HT1080 (cell line): ENCODE measurements around the gene RPA1. TPM values are rescaled to one million over a fixed set of nuclear protein-coding genes. Genes with fewer than 3 reads are reported as not detected.

Source experiments
- DNase-seq: peaks from one replicate; pipeline ENCODE4 v3.0.0-alpha.2; 2015; ENCODE audit warnings: low read depth
- total RNA-seq: library from RNA; depleted of rRNA; stranded (reverse); fragments of >200 nt; shearing (Covaris generic); gene quantifications from 2 replicates; pipeline ENCODE4 v1.2.3, GENCODE V29; 2014

The RPA1 gene
- total RNA-seq, 1 experiment from 2014 or later, result 59.9 TPM

- DNase-seq, result peak; percentile 68
Observed at GRCh38 chr17:1908699-1909309, 79.0 kb downstream of the RPA1 start.

- no peak for DNase-seq
Observed at GRCh38 chr17:1909985-1910384, 80.2 kb downstream of the RPA1 start.

GRCh38 chr17:1912146-1912545, 82.3 kb downstream of the RPA1 start:
- DNase-seq, result no peak

GRCh38 chr17:1913702-1914101, 83.9 kb downstream of the RPA1 start:
- DNase-seq, result no peak

- DNase-seq, result no peak
Observed at GRCh38 chr17:1914661-1915083, 84.9 kb downstream of the RPA1 start.

GRCh38 chr17:1915889-1916288, 86.1 kb downstream of the RPA1 start:
- DNase-seq, result no peak

GRCh38 chr17:1916316-1916715, 86.5 kb downstream of the RPA1 start:
- DNase-seq, result no peak

- no peak for DNase-seq
Observed at GRCh38 chr17:1916963-1917715, 87.3 kb downstream of the RPA1 start.

GRCh38 chr17:1918346-1919162, 88.7 kb downstream of the RPA1 start:
- no peak for DNase-seq

GRCh38 chr17:1919201-1919600, 89.4 kb downstream of the RPA1 start:
- no peak for DNase-seq

GRCh38 chr17:1920948-1921351, 91.1 kb downstream of the RPA1 start:
- DNase-seq, result no peak

- DNase-seq, result no peak
Observed at GRCh38 chr17:1928976-1929375, 99.2 kb downstream of the RPA1 start.

GRCh38 chr17:1930337-1930645, 100.5 kb downstream of the RPA1 start:
- no peak for DNase-seq

GRCh38 chr17:1931844-1932579, 102.2 kb downstream of the RPA1 start:
- DNase-seq, result no peak

- DNase-seq, result no peak
Observed at GRCh38 chr17:1933875-1934715, 104.3 kb downstream of the RPA1 start.

GRCh38 chr17:1934901-1935300, 105.1 kb downstream of the RPA1 start:
- no peak for DNase-seq

- DNase-seq, result no peak
Observed at GRCh38 chr17:1936766-1937165, 107.0 kb downstream of the RPA1 start.

GRCh38 chr17:1937461-1937860, 107.7 kb downstream of the RPA1 start:
- DNase-seq, result no peak

GRCh38 chr17:1939981-1940809, 110.4 kb downstream of the RPA1 start:
- DNase-seq, result no peak

GRCh38 chr17:1940810-1941185, 111.0 kb downstream of the RPA1 start:
- DNase-seq, result no peak
